Natural killer cell (primary cell): ENCODE results near the gene MRPL36. TPM values are rescaled to one million over a fixed set of nuclear protein-coding genes. Genes with fewer than 3 reads are reported as not detected.

Experiments used
- ATAC-seq, 3 donors: fragments of 150-1000 bp in 2 of 3; fragments of 200-7000 bp in 1 of 3; cut with Tn5 transposase; 1 replicate in 1 of 3; 2 replicates in 2 of 3; pipeline ENCODE4 v1.10.0; 2021; ENCODE audit warnings: mild to moderate bottlenecking in 2 of 3, moderate library complexity in 2 of 3
- DNase-seq, 2 donors: peaks; one replicate each; pipeline versions ENCODE4 v3.0.0 to v3.0.0-alpha.2; 2013 to 2021; ENCODE audit warnings: mixed read lengths in 1 of 2
- H3K27ac ChIP-seq: one replicate; pipeline ENCODE4 v1.5.1; 2013; ENCODE audit warnings: mild to moderate bottlenecking, low read length
- H3K27me3 ChIP-seq: one replicate; pipeline ENCODE4 v1.6.1; 2013; ENCODE audit warnings: low read length; ENCODE audit not compliant: control insufficient read depth, insufficient read depth
- H3K36me3 ChIP-seq: one replicate; pipeline ENCODE4 v1.6.1; 2013; ENCODE audit warnings: low read length; ENCODE audit not compliant: control insufficient read depth, insufficient read depth
- H3K4me1 ChIP-seq: one replicate; pipeline ENCODE4 v1.6.1; 2013; ENCODE audit warnings: low read length; ENCODE audit not compliant: control insufficient read depth, insufficient read depth
- H3K4me3 ChIP-seq: one replicate; pipeline ENCODE4 v1.5.1; 2013; ENCODE audit warnings: low read length
- H3K9me3 ChIP-seq: one replicate; pipeline ENCODE4 v1.6.1; 2013; ENCODE audit warnings: low read length; ENCODE audit not compliant: control insufficient read depth, insufficient read depth
- H3K27ac Mint-ChIP-seq, 2 donors: one replicate each; pipeline ENCODE4 v1.8.0; 2022; ENCODE audit warnings: mild to moderate bottlenecking in 2 of 2, mixed read lengths in 2 of 2, moderate library complexity in 1 of 2
- H3K27me3 Mint-ChIP-seq, 2 donors: one replicate each; pipeline ENCODE4 v1.8.0; 2022; ENCODE audit warnings: low read depth in 2 of 2, mixed read lengths in 2 of 2
- H3K36me3 Mint-ChIP-seq: one replicate; pipeline ENCODE4 v1.8.0; 2022; ENCODE audit warnings: mixed read lengths
- H3K4me1 Mint-ChIP-seq, 2 donors: one replicate each; pipeline ENCODE4 v1.8.0; 2022; ENCODE audit warnings: mixed read lengths in 2 of 2
- H3K4me3 Mint-ChIP-seq: one replicate; pipeline ENCODE4 v1.8.0; 2022; ENCODE audit warnings: mild to moderate bottlenecking, moderate library complexity, mixed read lengths
- H3K9me3 Mint-ChIP-seq, 2 donors: one replicate each; pipeline ENCODE4 v1.8.0; 2022; ENCODE audit warnings: mixed read lengths in 2 of 2
- CTCF ChIP-seq: fragments of 200-600 bp; IDR thresholded peaks from one replicate; pipeline ENCODE4 v1.8.0; 2022; ENCODE audit warnings: antibody characterized with exemption
- WGBS: methylation state at CpG from one replicate; pipeline ENCODE4 v1.1.7; 2013; ENCODE audit warnings: missing lambda C conversion rate; ENCODE audit not compliant: insufficient coverage; 5-methylcytosine and 5-hydroxymethylcytosine counted together
- intact Hi-C: fragments of 100-400 bp; cut with micrococcal nuclease; formaldehyde crosslinking; loops from one replicate; pipeline ENCODE4 v1.14.2; 2022
- total RNA-seq, 4 donors: library from RNA; stranded (reverse); fragments of 120-200 nt in 1 of 4; gene quantifications; one replicate each; pipeline versions ENCODE4 v1.2.3 to v1.2.4, GENCODE V29; 2013 to 2022

The MRPL36 gene
- total RNA-seq, 3 donors from 2014 or later (not counting 1 experiment from before 2014, with no cell fraction given) = 14.1 to 21.2 (median 17.1) TPM

- WGBS = 71% methylated on average over 7 of the region's 7 CpGs
- Mint-ChIP-seq H3K4me1 (peaks cover 14 to 25% of the 10 kb centered on the region in 2 donors), H3K27ac (no peak overlapping the region), H3K36me3 (no peaks in the 10 kb centered on the region), H3K4me3 (no peak overlapping the region), H3K27me3 (peaks cover 14 to 15% of the 10 kb centered on the region in 2 donors), H3K9me3 (no peaks in the 10 kb centered on the region)
- Histone ChIP-seq H3K36me3 (no peaks in the 10 kb centered on the region), H3K9me3 (no peaks in the 10 kb centered on the region), H3K27me3 (no peaks in the 10 kb centered on the region), H3K4me3 (no peak overlapping the region), H3K4me1 (peaks cover 27% of the 10 kb centered on the region), H3K27ac (no peak overlapping the region)
- DNase-seq (no peak), ATAC-seq (no peak)
- intact Hi-C loops = no loop called here
- TF ChIP-seq CTCF = no peak
Observed at GRCh38 chr5:1788200-1788599, 11.4 kb downstream of the MRPL36 start.

- Histone ChIP-seq H3K36me3 (no peaks in the 10 kb centered on the region), H3K4me3 (no peak overlapping the region), H3K27ac (no peak overlapping the region), H3K9me3 (no peaks in the 10 kb centered on the region), H3K4me1 (peaks cover 21% of the 10 kb centered on the region), H3K27me3 (no peaks in the 10 kb centered on the region)
- Mint-ChIP-seq H3K4me1 (peaks cover 7 to 18% of the 10 kb centered on the region in 2 donors), H3K4me3 (no peak overlapping the region), H3K9me3 (no peaks in the 10 kb centered on the region), H3K36me3 (no peaks in the 10 kb centered on the region), H3K27me3 (peaks cover 14 to 15% of the 10 kb centered on the region in 2 donors), H3K27ac (no peak overlapping the region)
- TF ChIP-seq CTCF = no peak
- intact Hi-C loops = no loop called here
- 85% methylated on average over 12 of the region's 12 CpGs for whole genome bisulfite sequencing
- ATAC-seq = no peak
- DNase-seq = no peak
Observed at GRCh38 chr5:1787472-1788047, 12.1 kb downstream of the MRPL36 start.

GRCh38 chr5:1786621-1787471, 12.8 kb downstream of the MRPL36 start:
- Mint-ChIP-seq H3K4me3 (no peak overlapping the region), H3K27me3 (peaks cover 14 to 15% of the 10 kb centered on the region in 2 donors), H3K36me3 (no peaks in the 10 kb centered on the region), H3K9me3 (no peaks in the 10 kb centered on the region), H3K27ac (no peak overlapping the region), H3K4me1 (peaks cover under 1 to 11% of the 10 kb centered on the region in 2 donors)
- no peak overlapping the region for H3K27ac ChIP-seq
- H3K4me1 ChIP-seq = peaks cover 14% of the 10 kb centered on the region
- no peak for ATAC-seq
- no peaks in the 10 kb centered on the region for H3K36me3 ChIP-seq
- H3K4me3 ChIP-seq = no peak overlapping the region
- TF ChIP-seq CTCF = no peak
- H3K27me3 ChIP-seq = no peaks in the 10 kb centered on the region
- DNase-seq = no peak
- H3K9me3 ChIP-seq = no peaks in the 10 kb centered on the region
- intact Hi-C loops = no loop called here
- 91% methylated on average over 29 of the region's 29 CpGs for WGBS
